Left hindlimb (tissue), 1 donor: ENCODE data around the gene VWF.

Source experiments
- DNase-seq: peaks from one replicate; pipeline ENCODE4 v3.0.0-alpha.2; 2018

VWF gene

GRCh38 chr12:6076346-6076745, 48.1 kb downstream of the VWF start:
- DNase-seq: no peak

DNA sequence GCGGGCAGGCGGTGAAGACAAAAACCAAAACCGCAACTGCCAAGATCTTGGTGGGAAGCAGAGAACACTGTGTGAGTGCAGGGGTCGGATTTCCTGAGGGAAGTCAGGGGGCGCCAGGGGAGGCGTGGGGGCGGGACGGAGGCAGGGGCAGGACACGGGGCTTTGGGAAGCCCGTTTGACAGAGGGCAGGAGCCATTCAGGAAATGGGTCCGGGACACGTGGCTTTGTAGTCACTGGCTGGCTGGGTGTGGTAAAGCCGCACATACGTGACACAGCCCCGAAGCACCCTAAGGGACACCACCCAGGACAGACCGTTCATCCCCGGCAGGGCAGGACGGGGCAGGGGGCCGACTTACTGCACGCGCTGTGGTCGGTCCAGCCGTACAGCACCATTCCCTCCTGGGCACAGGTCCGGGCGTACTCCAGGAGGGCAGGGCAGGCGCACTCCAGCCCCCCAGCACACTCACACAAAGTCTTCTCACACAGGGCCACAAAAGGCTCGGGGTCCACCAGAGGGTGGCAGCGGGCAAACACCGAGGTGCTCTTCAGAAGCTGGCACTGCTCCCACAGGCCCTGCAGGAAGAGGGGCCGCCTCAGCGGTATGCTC, 49.4 kb downstream of the VWF start:
- peak; percentile 62 for DNase-seq

DNA sequence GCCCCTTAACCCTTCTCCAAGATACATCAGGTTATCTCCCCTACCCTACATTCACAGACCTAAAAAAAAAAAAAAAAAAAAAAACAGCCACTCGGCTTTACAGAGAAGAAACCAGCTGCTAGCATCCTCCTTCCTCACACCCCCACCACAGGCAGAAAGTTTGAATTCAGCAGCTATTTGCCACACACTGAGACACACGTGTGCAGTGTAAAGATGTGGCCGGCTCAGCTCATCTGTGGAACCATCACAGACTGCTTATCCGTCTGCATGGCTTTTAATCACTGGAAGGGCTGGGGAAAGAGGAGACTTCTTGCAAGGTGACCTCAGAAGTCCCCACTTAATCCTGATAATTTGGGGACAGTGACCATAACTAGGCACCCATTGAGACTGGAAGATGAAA, 50.0 kb downstream of the VWF start:
- DNase-seq: no peak

DNA sequence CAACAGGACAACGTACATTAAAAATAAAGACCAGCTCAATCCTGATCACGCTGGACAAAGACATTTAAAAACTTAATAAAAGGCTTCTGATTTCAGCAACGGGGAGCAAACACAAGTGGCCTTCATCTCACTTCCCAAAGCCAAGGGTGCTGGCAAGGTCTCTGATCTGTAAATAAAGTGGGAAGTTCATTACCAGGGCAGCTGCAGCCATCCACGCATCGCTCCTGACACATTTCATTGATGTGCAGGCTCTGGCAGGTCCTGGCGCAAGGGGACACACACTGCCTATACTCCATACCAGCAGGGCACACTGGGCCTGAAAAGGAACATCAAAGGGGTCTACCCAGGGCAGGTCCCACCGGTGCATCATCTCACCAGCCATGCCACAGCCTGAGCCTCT, 51.0 kb downstream of the VWF start:
- no peak for DNase-seq

DNA sequence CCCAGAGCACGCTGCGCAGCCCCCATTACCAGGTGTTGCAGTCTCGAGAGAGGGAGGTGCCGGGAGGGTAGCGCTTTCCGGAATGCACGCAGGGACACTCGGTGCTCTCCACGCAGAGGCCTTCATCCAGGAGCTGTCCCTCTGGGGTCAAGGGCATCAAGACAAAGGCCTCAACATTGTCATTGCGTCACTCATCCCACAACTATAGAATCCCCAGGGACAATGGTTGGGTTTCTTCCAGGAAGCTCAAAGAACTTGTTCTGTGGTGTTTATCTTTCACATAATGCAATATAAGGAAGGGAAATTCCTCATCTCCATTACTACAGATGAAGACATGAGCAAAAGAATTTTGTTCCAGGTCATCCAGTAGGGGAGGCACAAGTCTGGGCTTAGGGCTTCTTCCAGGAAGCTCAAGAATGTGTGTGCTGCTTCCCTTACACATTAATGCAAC, 52.1 kb downstream of the VWF start:
- no peak for DNase-seq

DNA sequence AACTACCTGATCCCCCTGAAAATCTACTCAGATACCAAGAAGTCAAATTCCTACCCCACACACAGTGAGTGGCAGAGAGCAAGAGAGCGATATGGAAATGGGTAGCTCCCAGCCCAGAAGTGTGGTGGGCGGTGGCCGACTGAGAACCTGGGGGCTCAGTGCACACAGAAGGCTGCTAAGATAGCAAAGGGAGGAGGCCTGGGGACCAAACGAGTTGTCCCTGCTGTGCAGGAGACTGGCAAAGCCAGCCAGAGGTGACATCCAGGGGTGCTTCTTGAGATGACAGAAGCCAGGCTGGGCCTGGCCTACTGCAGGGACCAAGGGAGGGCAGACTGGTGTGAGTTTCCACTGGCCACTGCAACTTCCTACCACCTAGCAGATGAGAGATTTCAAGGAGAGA, 52.9 kb downstream of the VWF start:
- DNase-seq: no peak

- no peak for DNase-seq
Measured at GRCh38 chr12:6070472-6071257, 53.8 kb downstream of the VWF start.

- no peak for DNase-seq
Measured at GRCh38 chr12:6069437-6070093, 54.9 kb downstream of the VWF start.

DNA sequence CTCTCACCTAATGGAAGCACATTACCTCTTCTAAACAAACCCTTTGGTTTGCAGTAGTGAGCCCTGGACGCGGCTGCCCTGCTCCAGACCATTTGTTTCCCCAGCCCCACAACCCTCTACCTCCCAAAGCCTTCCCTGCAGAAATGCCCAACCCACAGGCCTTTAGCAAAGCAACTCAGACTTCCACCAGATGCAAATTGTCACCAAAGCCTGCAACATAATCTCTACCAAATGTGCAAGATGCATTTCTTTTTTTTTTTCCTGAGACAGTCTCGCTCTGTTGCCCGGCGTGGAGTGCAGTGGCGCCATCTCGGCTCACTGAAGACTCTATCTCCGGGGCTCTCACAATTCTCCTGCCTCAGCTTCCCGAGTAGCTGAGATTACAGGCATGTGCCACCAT, 56.2 kb downstream of the VWF start:
- no peak for DNase-seq

GRCh38 chr12:6067152-6067916, 57.1 kb downstream of the VWF start:
- no peak for DNase-seq

- no peak for DNase-seq
Measured at GRCh38 chr12:6066651-6067050, 57.8 kb downstream of the VWF start.

- no peak for DNase-seq
Measured at GRCh38 chr12:6065863-6066199, 58.6 kb downstream of the VWF start.

GRCh38 chr12:6065131-6065862, 59.2 kb downstream of the VWF start:
- no peak for DNase-seq

- DNase-seq: no peak
Measured at GRCh38 chr12:6062757-6063735, 61.4 kb downstream of the VWF start.

- DNase-seq: no peak
Measured at GRCh38 chr12:6062395-6062756, 62.1 kb downstream of the VWF start.

DNA sequence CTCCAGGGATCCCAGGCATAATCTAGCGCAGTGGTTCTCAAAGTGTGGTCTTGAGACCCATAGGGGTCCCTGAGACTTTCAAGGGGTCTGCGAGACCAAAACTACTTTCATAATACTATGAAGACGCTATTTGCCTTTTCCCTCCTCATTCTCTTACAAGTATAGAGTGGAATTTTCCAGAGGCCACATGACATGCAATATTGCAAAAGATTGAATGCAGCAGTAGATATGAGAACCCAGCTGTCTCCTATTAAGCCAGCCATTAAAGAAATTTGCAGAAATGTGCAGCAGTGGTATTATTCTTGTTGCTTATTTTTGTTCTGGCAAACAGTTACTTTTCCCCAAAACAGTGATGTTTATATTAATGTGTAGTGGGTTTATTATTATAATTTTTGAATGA, 62.8 kb downstream of the VWF start:
- DNase-seq: no peak

DNA sequence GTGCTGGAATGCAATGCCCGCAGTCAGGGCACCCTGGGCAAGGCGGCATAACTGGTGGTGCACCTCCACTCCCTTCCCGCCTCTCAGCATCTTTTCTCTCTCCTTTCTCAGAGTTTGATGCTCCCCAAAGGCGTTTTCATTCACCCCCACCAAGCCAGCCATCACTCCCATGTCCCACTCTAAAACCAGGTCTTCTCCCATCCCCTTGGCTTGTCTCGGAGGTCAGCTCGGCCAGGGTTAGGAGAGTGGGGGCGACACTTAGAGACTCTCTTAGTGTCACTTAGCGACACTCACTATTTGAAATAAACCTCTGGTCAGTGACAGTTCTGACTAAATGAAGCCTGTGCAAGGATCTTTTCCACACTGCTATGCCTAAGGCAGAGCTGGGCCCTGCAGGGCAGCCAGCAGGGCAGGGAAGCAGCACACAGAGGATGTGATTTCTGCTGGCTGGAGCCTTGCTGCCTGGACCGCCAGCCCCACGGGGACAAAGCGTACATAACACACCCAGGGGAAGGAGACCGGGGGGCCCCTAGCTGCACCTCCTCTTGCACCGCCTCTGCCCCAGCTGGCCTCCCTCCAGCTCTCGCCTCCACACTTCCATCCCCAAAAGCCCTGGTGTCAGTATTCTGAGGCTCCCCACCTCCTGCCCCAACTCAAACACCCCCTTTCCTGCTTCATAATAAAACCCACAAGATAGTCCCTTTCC, 64.5 kb downstream of the VWF start:
- no peak for DNase-seq

DNA sequence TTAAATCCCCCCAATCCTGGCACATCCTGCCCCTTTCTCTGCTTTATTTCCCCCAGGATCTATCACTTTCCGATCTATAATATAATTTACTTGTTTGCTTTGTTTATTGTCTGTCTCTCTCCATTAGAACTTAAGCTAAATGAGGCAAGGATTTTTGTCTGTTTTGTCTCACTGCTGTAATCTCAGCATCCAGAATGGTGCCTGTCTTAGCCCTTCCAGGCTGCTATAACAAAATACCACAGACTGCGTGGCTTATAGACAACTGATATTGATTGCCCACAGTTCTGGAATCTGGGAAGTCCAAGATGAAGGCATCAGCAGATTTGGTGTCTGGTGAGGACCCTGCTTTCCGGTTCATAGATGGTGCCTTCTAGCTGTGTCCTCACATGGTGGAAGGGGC, 65.2 kb downstream of the VWF start:
- no peak for DNase-seq

DNA sequence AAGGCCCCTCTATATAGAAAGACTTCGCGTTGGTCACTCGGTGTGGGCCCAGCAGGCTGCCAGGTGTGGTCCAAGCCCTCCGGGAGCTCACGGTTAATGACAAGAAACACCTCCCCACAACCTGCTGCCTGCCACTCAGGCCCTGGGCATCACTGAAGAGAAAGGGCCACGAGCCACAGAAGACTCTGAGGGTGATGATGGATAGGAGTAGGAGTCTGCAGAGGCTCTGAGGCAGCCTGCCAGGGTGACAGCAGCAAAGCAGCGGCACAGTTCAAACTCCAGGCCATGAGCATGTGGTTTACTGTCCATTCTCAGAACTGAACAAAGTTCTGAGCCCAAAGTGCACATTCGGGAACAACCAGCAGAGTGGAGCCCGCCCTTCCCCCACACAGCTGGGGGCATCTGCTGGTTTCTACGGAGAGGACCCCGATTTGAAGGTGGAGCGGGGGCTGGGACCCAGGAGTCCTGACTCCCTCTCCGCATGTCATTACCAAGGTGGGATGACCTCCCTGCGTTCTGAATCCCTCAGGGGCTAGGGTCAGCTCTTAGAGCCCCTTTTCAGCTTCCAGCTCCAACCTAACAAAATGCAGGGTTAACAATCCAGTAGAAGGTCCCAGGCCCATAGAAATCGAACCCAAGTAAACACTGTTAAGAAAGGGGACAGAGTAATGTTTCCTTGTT, 65.8 kb downstream of the VWF start:
- no peak for DNase-seq

GRCh38 chr12:6057700-6058099, 66.8 kb downstream of the VWF start:
- no peak for DNase-seq
